Activated naive CD8-positive, alpha-beta T cell treated with anti-CD3 and anti-CD28 coated beads, Interleukin-2, amount 50 U/mL, for 24 hours (primary cell): Measurements from ENCODE around the gene TIGD6.
A peak's percentile ranks its signal among the peaks of the same experiment; 100 is the strongest.
"Not testable (repeated sequence)": the region's sequence is repeated elsewhere in the genome, so short reads cannot be mapped to it uniquely, and the experiment has no call there.

ENCODE experiments used
- ATAC-seq: fragments of 150-1000 bp; cut with Tn5 transposase; one replicate; pipeline ENCODE4 v1.10.0; 2021
- DNase-seq: peaks from one replicate; pipeline ENCODE4 v3.0.0; 2021
- H3K27ac Mint-ChIP-seq: one replicate; pipeline ENCODE4 v1.8.0; 2021; ENCODE audit warnings: mild to moderate bottlenecking, mixed read lengths
- H3K27me3 Mint-ChIP-seq: one replicate; pipeline ENCODE4 v1.8.0; 2021; ENCODE audit warnings: mixed read lengths
- H3K36me3 Mint-ChIP-seq: one replicate; pipeline ENCODE4 v1.8.0; 2021; ENCODE audit warnings: low read depth, mixed read lengths
- H3K4me1 Mint-ChIP-seq: one replicate; pipeline ENCODE4 v1.8.0; 2021; ENCODE audit warnings: mixed read lengths
- H3K4me3 Mint-ChIP-seq: one replicate; pipeline ENCODE4 v1.8.0; 2021; ENCODE audit warnings: mild to moderate bottlenecking, moderate library complexity, mixed read lengths
- H3K9me3 Mint-ChIP-seq: one replicate; pipeline ENCODE4 v1.8.0; 2021; ENCODE audit warnings: mixed read lengths

The TIGD6 gene

GRCh38 chr5:150000256-150000989 is at the start of gene TIGD6, which contains the start of gene HMGXB3:
Gene TIGD6 (minus strand): TSS chr5:150000654. CDS start chr5:149996348, 4,306 bp downstream.
Gene HMGXB3 (plus strand): TSS chr5:150000739. CDS start chr5:150004853, 4,114 bp downstream.
- ATAC-seq = peak; percentile 95
- peaks cover 41% of the 10 kb centered on the region for H3K4me1 Mint-ChIP-seq
- no peaks in the 10 kb centered on the region for H3K27me3 Mint-ChIP-seq
- peak within 1 kb of the TSS; percentile 96 for H3K27ac Mint-ChIP-seq
- H3K36me3 Mint-ChIP-seq = peaks cover 31% of the 10 kb centered on the region
- DNase-seq = peak; percentile 90
- H3K4me3 Mint-ChIP-seq = peak within 1 kb of the TSS; percentile 96
- no peaks in the 10 kb centered on the region for H3K9me3 Mint-ChIP-seq

- DNase-seq = no peak
- Mint-ChIP-seq H3K4me1 (peaks cover 17% of the 10 kb centered on the region), H3K9me3 (no peaks in the 10 kb centered on the region), H3K36me3 (peaks cover 63% of the 10 kb centered on the region), H3K4me3 (no peak overlapping the region), H3K27ac (no peak overlapping the region), H3K27me3 (no peaks in the 10 kb centered on the region)
- ATAC-seq = no peak
These were observed 45.6 kb upstream of the TIGD6 start for GRCh38 chr5:150046031-150046430.

- Mint-ChIP-seq H3K9me3 (no peaks in the 10 kb centered on the region), H3K4me3 (no peak overlapping the region), H3K27ac (no peak overlapping the region), H3K27me3 (no peaks in the 10 kb centered on the region), H3K4me1 (peaks cover 17% of the 10 kb centered on the region), H3K36me3 (peaks cover 66% of the 10 kb centered on the region)
- ATAC-seq (no peak), DNase-seq (no peak)
These were observed 45.1 kb upstream of the TIGD6 start for GRCh38 chr5:150045549-150045948.

- peaks cover 17% of the 10 kb centered on the region for H3K4me1 Mint-ChIP-seq
- ATAC-seq = no peak
These were observed 44.3 kb upstream of the TIGD6 start for GRCh38 chr5:150044712-150045111.

GRCh38 chr5:150044329-150044681 is 43.9 kb upstream of the TIGD6 start:
- Mint-ChIP-seq H3K27me3 (no peaks in the 10 kb centered on the region), H3K4me1 (peaks cover 17% of the 10 kb centered on the region), H3K4me3 (no peak overlapping the region), H3K36me3 (peaks cover 67% of the 10 kb centered on the region), H3K9me3 (no peaks in the 10 kb centered on the region), H3K27ac (no peak overlapping the region)
- no peak for DNase-seq
- ATAC-seq = no peak

More at GRCh38 chr5:150044712-150045111, 44.3 kb upstream of the TIGD6 start:
- DNase-seq = no peak
- Mint-ChIP-seq H3K9me3 (no peaks in the 10 kb centered on the region), H3K36me3 (peaks cover 68% of the 10 kb centered on the region), H3K27me3 (no peaks in the 10 kb centered on the region), H3K27ac (no peak overlapping the region), H3K4me3 (no peak overlapping the region)

- H3K9me3 Mint-ChIP-seq = no peaks in the 10 kb centered on the region
- DNase-seq = no peak
- H3K36me3 Mint-ChIP-seq = peaks cover 62% of the 10 kb centered on the region
- no peaks in the 10 kb centered on the region for H3K27me3 Mint-ChIP-seq
- peak overlapping the region; percentile 53 for H3K27ac Mint-ChIP-seq
- no peak overlapping the region for H3K4me3 Mint-ChIP-seq
- H3K4me1 Mint-ChIP-seq = peaks cover 17% of the 10 kb centered on the region
- peak; percentile 22 for ATAC-seq
These were observed 43.3 kb upstream of the TIGD6 start for GRCh38 chr5:150043657-150044328.

- ATAC-seq (no peak), DNase-seq (no peak)
- Mint-ChIP-seq H3K27me3 (no peaks in the 10 kb centered on the region), H3K9me3 (no peaks in the 10 kb centered on the region), H3K4me1 (peaks cover 17% of the 10 kb centered on the region), H3K4me3 (no peak overlapping the region), H3K36me3 (peaks cover 63% of the 10 kb centered on the region), H3K27ac (no peak overlapping the region)
These were observed 42.0 kb upstream of the TIGD6 start for GRCh38 chr5:150042459-150042858.

GRCh38 chr5:150038547-150038946 is 38.1 kb upstream of the TIGD6 start:
- Mint-ChIP-seq H3K4me1 (peaks cover 12% of the 10 kb centered on the region), H3K4me3 (no peak overlapping the region), H3K9me3 (no peaks in the 10 kb centered on the region), H3K27me3 (no peaks in the 10 kb centered on the region), H3K36me3 (peaks cover 71% of the 10 kb centered on the region), H3K27ac (no peak overlapping the region)
- no peak for DNase-seq
- ATAC-seq = no peak

GRCh38 chr5:150036513-150036912 is 36.1 kb upstream of the TIGD6 start:
- no peak for DNase-seq
- Mint-ChIP-seq H3K27me3 (no peaks in the 10 kb centered on the region), H3K36me3 (peaks cover 69% of the 10 kb centered on the region), H3K4me3 (no peak overlapping the region), H3K9me3 (no peaks in the 10 kb centered on the region), H3K27ac (no peak overlapping the region), H3K4me1 (no peaks in the 10 kb centered on the region)
- ATAC-seq = no peak

- peaks cover 65% of the 10 kb centered on the region for H3K36me3 Mint-ChIP-seq
- H3K9me3 Mint-ChIP-seq = no peaks in the 10 kb centered on the region
- no peak overlapping the region for H3K4me3 Mint-ChIP-seq
- no peaks in the 10 kb centered on the region for H3K27me3 Mint-ChIP-seq
- no peak for DNase-seq
- H3K4me1 Mint-ChIP-seq = no peaks in the 10 kb centered on the region
- no peak for ATAC-seq
- H3K27ac Mint-ChIP-seq = no peak overlapping the region
These were observed 34.9 kb upstream of the TIGD6 start for GRCh38 chr5:150035139-150035895.

- Mint-ChIP-seq H3K27ac (no peak overlapping the region), H3K27me3 (no peaks in the 10 kb centered on the region), H3K4me1 (no peaks in the 10 kb centered on the region), H3K4me3 (no peak overlapping the region), H3K9me3 (no peaks in the 10 kb centered on the region), H3K36me3 (peaks cover 63% of the 10 kb centered on the region)
- DNase-seq (no peak), ATAC-seq (no peak)
These were observed 34.2 kb upstream of the TIGD6 start for GRCh38 chr5:150034662-150035061.

GRCh38 chr5:150033334-150033733 is 32.9 kb upstream of the TIGD6 start:
- H3K9me3 Mint-ChIP-seq = no peaks in the 10 kb centered on the region
- peaks cover 66% of the 10 kb centered on the region for H3K36me3 Mint-ChIP-seq
- H3K27ac Mint-ChIP-seq = no peak overlapping the region
- DNase-seq (no peak), ATAC-seq (no peak)
- H3K4me1 Mint-ChIP-seq = no peaks in the 10 kb centered on the region
- H3K27me3 Mint-ChIP-seq = no peaks in the 10 kb centered on the region
- H3K4me3 Mint-ChIP-seq = no peak overlapping the region

- not testable (repeated sequence) for H3K4me3 Mint-ChIP-seq, H3K4me1 Mint-ChIP-seq, ATAC-seq, H3K9me3 Mint-ChIP-seq, H3K27me3 Mint-ChIP-seq, DNase-seq, H3K27ac Mint-ChIP-seq
- H3K36me3 Mint-ChIP-seq = peaks cover 61% of the 10 kb centered on the region
These were observed 27.6 kb upstream of the TIGD6 start for GRCh38 chr5:150028047-150028446.

GRCh38 chr5:150026682-150027172 is 26.3 kb upstream of the TIGD6 start:
- Mint-ChIP-seq H3K27me3 (no peaks in the 10 kb centered on the region), H3K27ac (no peak overlapping the region), H3K36me3 (peaks cover 65% of the 10 kb centered on the region), H3K9me3 (no peaks in the 10 kb centered on the region), H3K4me3 (no peak overlapping the region), H3K4me1 (peaks cover 5% of the 10 kb centered on the region)
- DNase-seq (no peak), ATAC-seq (no peak)
